Epithelial cell of proximal tubule (primary cell): Measurements from ENCODE around the gene STK10. TPM values are rescaled to one million over a fixed set of nuclear protein-coding genes. Genes with fewer than 3 reads are reported as not detected.
"Not testable (repeated sequence)": the region's sequence is repeated elsewhere in the genome, so short reads cannot be mapped to it uniquely, and the experiment has no call there.

ENCODE experiments used
- DNase-seq: peaks from one replicate; pipeline ENCODE4 v3.0.0-alpha.2; 2011; ENCODE audit warnings: low read depth
- H3K4me3 ChIP-seq: 2 replicates; pipeline ENCODE4 v1.5.1; 2011; ENCODE audit warnings: low read depth, mild to moderate bottlenecking, low read length
- total RNA-seq: library from RNA; depleted of rRNA; stranded (reverse); fragments of >200 nt; gene quantifications from 2 replicates; pipeline ENCODE4 v1.2.3, GENCODE V29; 2015
- TF ChIP-seq, protein P1 (sequence below): conservative IDR thresholded peaks from 2 replicates; pipeline ENCODE4 v1.5.1; 2012; ENCODE audit warnings: low read depth, mild to moderate bottlenecking, low read length

STK10 gene
- total RNA-seq, 1 donor from 2014 or later, result 22.4 TPM

DNA sequence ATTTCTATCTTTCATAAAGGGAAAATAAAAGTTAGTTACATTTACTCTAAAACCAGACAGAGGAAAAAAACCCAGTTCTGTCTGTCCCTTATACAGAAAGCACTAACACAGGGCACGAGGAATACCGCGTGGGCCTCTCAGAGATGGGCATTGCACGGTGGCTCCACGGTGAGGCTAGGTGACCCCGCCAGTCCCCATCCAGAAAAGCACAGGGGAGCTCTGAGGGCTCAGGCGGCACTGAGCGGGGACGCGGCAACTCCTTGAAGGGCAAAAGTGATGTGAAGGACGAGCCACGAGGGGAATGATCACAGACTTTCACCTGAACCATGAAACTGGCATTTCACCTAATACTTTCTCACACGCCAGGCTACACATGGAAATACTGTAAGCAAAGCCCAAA lies 145.8 kb downstream of the STK10 start:
- no peak overlapping the region for H3K4me3 ChIP-seq
- TF ChIP-seq, protein P1, sequence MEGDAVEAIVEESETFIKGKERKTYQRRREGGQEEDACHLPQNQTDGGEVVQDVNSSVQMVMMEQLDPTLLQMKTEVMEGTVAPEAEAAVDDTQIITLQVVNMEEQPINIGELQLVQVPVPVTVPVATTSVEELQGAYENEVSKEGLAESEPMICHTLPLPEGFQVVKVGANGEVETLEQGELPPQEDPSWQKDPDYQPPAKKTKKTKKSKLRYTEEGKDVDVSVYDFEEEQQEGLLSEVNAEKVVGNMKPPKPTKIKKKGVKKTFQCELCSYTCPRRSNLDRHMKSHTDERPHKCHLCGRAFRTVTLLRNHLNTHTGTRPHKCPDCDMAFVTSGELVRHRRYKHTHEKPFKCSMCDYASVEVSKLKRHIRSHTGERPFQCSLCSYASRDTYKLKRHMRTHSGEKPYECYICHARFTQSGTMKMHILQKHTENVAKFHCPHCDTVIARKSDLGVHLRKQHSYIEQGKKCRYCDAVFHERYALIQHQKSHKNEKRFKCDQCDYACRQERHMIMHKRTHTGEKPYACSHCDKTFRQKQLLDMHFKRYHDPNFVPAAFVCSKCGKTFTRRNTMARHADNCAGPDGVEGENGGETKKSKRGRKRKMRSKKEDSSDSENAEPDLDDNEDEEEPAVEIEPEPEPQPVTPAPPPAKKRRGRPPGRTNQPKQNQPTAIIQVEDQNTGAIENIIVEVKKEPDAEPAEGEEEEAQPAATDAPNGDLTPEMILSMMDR, result no peak
- DNase-seq, result no peak

DNA sequence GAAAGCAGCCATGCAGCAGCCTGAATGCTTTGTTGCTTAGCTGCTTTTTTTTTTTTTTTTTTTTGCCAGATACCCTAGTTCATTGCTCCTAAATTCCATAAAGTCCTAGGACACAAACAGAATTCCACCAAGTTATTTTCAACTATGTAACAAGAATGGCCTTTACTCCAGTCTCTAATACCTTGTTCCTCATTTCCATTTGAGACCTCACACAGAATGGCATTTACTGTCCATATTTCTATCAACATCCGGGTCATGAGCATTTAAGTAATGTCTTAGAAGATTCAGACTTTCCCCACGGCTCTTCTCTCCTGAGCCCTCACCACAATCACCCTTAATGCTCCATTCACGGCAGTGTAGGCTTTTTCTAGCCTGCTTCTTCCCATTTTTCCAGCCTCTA lies 149.9 kb downstream of the STK10 start:
- TF ChIP-seq, protein P1, result no peak
- no peak for DNase-seq
- H3K4me3 ChIP-seq, result no peak overlapping the region

DNA sequence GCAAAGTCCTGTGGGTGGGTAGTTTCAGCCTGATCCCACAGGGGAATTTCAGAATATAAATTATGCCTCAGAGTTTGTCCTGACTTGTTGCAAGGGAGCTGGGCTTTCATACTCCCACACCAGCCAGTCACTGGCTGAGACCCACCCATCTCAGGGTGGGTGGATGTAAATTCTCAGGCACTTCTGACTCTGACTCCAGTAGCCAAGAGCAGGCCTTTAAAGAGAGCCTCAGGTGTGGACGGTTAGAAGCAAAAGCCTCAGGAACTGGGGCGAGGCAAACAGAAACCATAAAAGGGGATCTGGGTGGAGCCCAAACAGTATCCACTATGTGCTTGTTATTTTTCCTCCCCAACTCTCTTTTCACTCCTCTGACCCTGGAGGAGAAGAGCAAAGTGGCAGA lies 153.0 kb downstream of the STK10 start:
- H3K4me3 ChIP-seq, result no peak overlapping the region
- TF ChIP-seq, protein P1, result no peak
- no peak for DNase-seq

DNA sequence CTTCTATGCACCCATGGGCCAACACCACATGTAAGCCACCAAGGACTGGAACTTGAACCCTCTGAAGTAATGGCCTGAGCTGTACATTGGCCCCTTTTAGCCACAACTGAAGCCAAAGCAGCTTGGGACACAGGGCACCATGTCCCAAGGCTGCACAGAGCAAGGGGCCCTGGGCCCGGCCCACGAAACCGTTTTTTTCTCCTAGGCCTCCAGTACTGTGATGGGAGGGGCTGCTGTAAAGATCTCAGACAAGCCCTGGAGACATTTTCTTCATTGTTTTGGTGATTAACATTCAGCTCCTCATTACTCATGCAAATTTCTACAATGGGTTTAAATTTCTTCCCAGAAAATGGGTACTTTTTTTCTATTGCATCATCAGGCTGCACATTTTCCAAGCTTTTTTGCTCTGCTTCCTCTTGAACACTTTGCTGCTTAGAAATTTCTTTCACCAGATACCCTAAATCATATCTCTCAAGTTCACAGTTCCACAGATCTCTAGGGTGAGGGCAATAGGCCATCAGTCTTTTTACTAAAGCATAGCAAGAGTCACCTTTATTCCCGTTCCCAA lies 156.0 kb downstream of the STK10 start:
- no peak overlapping the region for H3K4me3 ChIP-seq
- DNase-seq, result no peak
- TF ChIP-seq, protein P1, result no peak

DNA sequence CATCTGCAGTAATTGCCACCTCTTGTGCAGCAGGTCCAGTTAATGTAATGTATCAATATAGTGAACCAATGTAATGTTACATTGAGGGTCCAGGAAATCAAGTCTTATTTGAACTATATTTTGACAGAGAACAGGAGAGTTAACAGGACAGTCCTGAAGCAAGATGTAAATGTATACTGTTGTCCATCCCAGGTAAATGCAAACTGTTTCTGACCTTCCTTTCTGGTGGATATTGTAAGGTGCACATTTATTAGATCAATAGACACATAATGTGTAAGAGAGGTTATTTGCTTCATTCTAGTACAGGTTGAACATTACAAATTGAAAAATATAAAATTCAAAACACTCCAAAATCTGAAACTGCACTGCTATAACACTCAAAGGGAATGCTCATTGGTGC lies 158.1 kb downstream of the STK10 start:
- TF ChIP-seq, protein P1, result no peak
- DNase-seq, result no peak
- H3K4me3 ChIP-seq, result no peak overlapping the region

DNA sequence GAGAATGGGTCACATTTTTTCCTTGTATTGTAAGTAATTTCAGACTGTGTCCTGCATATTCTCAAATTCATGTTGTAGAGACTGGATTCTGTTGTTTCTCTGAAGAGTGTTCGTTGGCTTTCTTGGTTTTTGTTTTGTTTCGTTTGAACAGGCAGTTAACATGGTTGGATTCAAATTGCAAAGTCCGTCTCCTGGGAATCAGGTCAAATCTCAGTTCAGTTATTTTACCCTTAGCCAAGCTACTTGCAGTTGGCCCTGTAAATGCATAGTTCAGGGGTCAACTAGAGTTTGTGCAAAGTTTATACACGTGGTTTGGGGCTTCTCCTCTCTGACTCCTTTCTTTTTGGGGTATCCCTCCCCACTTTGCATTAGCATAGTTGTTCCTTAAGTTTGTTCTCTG lies 159.9 kb downstream of the STK10 start:
- TF ChIP-seq, protein P1, result no peak
- H3K4me3 ChIP-seq, result no peak overlapping the region
- DNase-seq, result no peak

DNA sequence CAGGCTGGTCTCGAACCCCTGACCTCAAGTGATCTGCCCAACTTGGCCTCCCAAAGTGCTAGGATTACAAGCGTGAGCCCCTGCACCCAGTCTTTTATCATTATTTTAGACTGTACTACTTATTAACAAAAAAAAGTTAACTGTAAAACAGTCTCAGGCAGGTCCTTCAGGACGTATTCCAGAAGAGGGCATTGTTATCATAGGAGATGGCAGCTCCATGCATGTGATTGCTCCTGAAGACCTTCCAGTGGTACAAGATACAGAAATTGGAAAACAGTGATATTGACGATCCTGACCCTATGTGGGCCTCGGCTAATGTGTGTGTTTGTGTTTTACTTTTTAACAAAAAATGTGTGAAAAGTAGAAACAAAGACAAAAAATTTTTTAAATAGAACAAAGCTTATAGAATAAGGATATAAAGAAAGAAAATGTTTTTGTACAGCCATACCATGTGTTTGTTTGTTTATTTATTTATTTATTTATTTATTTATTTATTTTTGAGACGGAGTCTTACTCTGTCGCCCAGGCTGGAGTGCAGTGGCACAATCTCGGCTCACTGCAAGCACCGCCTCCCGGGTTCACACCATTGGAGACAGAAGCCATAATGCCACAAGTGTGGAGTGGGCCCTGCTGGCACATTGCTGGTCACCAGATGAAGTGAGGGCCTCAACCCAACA lies 167.8 kb downstream of the STK10 start:
- TF ChIP-seq, protein P1, result peak; percentile 37
- DNase-seq, H3K4me3 ChIP-seq: not testable (repeated sequence)
